ENCODE results near the gene ACSS3.
"Not testable (repeated sequence)": the region's sequence is repeated elsewhere in the genome, so short reads cannot be mapped to it uniquely, and the experiment has no call there.

Gene ACSS3

DNA sequence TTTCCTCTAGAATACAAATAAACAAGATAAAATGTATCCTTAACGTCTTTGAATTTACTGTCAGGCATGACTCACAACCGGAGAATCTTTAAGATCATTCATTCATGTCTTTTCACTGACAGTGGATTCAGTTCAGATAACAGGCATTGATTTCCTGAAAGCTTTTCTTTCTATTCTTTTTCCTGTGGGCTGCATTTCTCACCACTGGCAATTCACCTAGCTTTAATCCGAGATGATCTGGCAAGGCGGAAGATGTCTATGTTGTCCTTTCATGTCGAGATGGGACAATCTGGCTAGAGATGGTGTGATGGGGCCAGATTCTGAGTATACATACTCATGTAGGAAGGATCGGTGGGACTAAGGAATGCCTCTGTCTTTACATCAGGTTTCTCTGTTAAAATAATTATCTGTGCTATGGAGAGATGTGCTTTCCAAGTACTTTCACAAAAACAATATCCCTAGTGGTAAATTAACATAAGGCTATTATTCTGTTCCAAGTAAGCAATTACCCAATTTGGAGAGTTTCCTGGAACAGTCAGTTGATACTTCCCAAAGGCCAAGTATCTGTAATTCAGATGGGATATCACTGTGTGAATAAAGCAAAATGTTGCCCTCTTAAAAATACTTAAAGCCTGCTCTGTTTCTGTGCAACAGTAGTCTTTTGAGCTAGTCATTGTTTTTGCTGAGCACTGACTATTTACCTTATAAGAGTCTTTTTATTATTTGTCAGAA is 17.8 kb downstream of the ACSS3 start:
- no peaks in the 10 kb centered on the region for H3K36me3 ChIP-seq (ENCODE audit: insufficient read depth)
- TF ChIP-seq, protein P1, sequence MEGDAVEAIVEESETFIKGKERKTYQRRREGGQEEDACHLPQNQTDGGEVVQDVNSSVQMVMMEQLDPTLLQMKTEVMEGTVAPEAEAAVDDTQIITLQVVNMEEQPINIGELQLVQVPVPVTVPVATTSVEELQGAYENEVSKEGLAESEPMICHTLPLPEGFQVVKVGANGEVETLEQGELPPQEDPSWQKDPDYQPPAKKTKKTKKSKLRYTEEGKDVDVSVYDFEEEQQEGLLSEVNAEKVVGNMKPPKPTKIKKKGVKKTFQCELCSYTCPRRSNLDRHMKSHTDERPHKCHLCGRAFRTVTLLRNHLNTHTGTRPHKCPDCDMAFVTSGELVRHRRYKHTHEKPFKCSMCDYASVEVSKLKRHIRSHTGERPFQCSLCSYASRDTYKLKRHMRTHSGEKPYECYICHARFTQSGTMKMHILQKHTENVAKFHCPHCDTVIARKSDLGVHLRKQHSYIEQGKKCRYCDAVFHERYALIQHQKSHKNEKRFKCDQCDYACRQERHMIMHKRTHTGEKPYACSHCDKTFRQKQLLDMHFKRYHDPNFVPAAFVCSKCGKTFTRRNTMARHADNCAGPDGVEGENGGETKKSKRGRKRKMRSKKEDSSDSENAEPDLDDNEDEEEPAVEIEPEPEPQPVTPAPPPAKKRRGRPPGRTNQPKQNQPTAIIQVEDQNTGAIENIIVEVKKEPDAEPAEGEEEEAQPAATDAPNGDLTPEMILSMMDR (conservative IDR thresholded peaks at IDR 0.05; ENCODE audit: low read depth, low read length): no peak
- H3K27me3 ChIP-seq (ENCODE audit: insufficient read depth, low read depth): no peaks in the 10 kb centered on the region
- H3K4me2 ChIP-seq: no peak overlapping the region
- no peak overlapping the region for H3K27ac ChIP-seq
- H4K20me1 ChIP-seq (ENCODE audit: insufficient read depth): no peaks in the 10 kb centered on the region
- H3K79me2 ChIP-seq (ENCODE audit: insufficient read depth, low read depth): no peaks in the 10 kb centered on the region
- H3K9ac ChIP-seq: no peak overlapping the region
- no peaks in the 10 kb centered on the region for H3K4me1 ChIP-seq (ENCODE audit: low read depth, poor library complexity, severe bottlenecking)
- no peak overlapping the region for H2AFZ ChIP-seq (ENCODE audit: low read depth)
- H3K4me3 ChIP-seq (IDR thresholded peaks at IDR 0.05; ENCODE audit: insufficient read depth, low read depth, low read length): no peak overlapping the region

DNA sequence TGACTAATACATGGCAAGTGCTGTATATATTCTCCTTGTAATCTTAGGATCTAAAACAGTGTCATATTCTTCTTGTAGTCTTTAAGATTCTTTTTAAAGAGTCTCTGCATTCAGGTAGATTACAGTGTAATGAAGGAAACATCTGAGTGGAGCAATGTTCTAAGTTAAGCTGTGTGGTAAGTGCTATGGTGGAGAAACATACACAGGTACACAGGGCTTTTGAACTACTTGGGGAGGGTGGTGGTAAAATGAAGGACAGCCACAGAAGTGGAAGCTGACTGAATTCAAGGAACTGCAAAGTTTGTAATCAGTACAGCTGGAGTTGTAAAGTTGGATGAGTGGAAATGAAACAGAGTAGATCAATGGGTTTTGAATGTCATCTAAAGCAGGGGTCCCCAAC is 27.8 kb downstream of the ACSS3 start:
- Histone ChIP-seq H3K4me1 (ENCODE audit: low read depth, poor library complexity, severe bottlenecking) (no peaks in the 10 kb centered on the region), H3K4me2 (no peak overlapping the region), H3K36me3 (ENCODE audit: insufficient read depth) (no peaks in the 10 kb centered on the region), H3K27ac (no peak overlapping the region), H3K4me3 (IDR thresholded peaks at IDR 0.05; ENCODE audit: insufficient read depth, low read depth, low read length) (no peak overlapping the region), H4K20me1 (ENCODE audit: insufficient read depth) (no peaks in the 10 kb centered on the region), H3K79me2 (ENCODE audit: insufficient read depth, low read depth) (no peaks in the 10 kb centered on the region), H2AFZ (ENCODE audit: low read depth) (no peak overlapping the region), H3K27me3 (ENCODE audit: insufficient read depth, low read depth) (no peaks in the 10 kb centered on the region), H3K9ac (no peak overlapping the region)
- TF ChIP-seq, protein P1 (conservative IDR thresholded peaks at IDR 0.05; ENCODE audit: low read depth, low read length): no peak

DNA sequence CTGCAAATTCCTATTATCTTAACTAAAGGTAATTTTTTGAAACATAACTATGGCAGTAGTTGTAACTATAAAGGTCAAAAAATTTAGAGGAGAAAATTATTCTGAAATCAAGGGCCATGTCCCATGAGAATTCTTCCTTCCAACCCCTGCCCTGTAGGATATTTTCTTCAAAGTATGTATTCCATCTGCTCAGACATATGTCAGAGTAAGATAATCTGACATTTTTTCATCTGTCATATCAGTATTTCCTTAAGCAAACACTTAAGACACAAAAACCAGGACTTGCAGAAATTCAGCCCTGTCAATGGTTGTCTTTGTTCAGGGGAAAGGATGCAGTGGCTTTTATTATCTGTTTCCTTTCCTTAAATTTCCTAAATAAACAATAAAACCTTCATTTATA is 36.3 kb downstream of the ACSS3 start:
- no peaks in the 10 kb centered on the region for H3K27me3 ChIP-seq (ENCODE audit: insufficient read depth, low read depth)
- H3K36me3 ChIP-seq (ENCODE audit: insufficient read depth): no peaks in the 10 kb centered on the region
- H4K20me1 ChIP-seq (ENCODE audit: insufficient read depth): no peaks in the 10 kb centered on the region
- TF ChIP-seq, protein P1 (conservative IDR thresholded peaks at IDR 0.05; ENCODE audit: low read depth, low read length): no peak
- no peak overlapping the region for H2AFZ ChIP-seq (ENCODE audit: low read depth)
- no peaks in the 10 kb centered on the region for H3K4me1 ChIP-seq (ENCODE audit: low read depth, poor library complexity, severe bottlenecking)
- no peak overlapping the region for H3K9ac ChIP-seq
- H3K4me3 ChIP-seq (IDR thresholded peaks at IDR 0.05; ENCODE audit: insufficient read depth, low read depth, low read length): no peak overlapping the region
- no peak overlapping the region for H3K4me2 ChIP-seq
- H3K27ac ChIP-seq: no peak overlapping the region
- no peaks in the 10 kb centered on the region for H3K79me2 ChIP-seq (ENCODE audit: insufficient read depth, low read depth)

DNA sequence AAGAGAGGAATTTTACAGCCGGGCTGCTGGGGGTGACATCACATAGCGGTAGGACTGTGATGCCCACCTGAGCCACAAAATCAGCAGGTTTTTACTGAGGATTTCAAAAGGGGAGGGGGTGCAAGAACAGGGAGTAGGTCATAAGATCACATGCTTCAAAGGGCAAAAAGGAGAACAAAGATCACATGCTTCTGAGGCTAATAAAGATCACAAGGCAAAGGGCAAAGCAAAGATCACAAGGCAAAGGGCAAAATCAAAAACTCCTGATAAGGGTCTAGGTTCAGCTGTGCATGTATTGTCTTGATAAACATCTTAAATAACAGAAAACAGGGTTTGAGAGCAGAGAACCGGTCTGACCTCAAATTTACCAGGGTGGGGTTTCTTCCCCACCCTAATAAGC is 41.2 kb downstream of the ACSS3 start:
- not testable (repeated sequence) for H3K27me3 ChIP-seq (ENCODE audit: insufficient read depth, low read depth); H3K79me2 ChIP-seq (ENCODE audit: insufficient read depth, low read depth); H3K4me1 ChIP-seq (ENCODE audit: low read depth, poor library complexity, severe bottlenecking); H3K4me3 ChIP-seq (IDR thresholded peaks at IDR 0.05; ENCODE audit: insufficient read depth, low read depth, low read length); H4K20me1 ChIP-seq (ENCODE audit: insufficient read depth); H3K9ac ChIP-seq; H2AFZ ChIP-seq (ENCODE audit: low read depth); H3K36me3 ChIP-seq (ENCODE audit: insufficient read depth); H3K4me2 ChIP-seq; H3K27ac ChIP-seq

DNA sequence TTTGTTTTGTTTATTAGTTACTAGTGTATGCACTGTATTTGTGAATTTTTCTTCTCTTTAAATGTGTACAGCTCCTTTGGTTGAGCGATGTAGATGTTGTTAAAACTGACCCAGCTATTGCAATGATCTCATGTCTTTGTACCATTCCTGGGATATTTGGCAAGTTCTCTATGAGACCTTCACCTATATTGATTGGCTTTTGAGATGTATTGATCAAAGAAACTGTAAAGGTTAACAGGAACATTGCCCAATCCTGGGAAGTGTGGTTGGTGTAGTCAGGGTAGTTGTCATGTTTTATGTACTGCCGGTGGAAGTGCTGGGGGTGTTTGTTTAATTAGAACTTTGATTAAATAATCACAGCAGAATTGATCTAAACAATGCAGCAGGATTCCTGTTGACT is 43.1 kb downstream of the ACSS3 start:
- no peaks in the 10 kb centered on the region for H3K4me1 ChIP-seq (ENCODE audit: low read depth, poor library complexity, severe bottlenecking)
- no peaks in the 10 kb centered on the region for H3K36me3 ChIP-seq (ENCODE audit: insufficient read depth)
- no peaks in the 10 kb centered on the region for H3K79me2 ChIP-seq (ENCODE audit: insufficient read depth, low read depth)
- H2AFZ ChIP-seq (ENCODE audit: low read depth): no peak overlapping the region
- TF ChIP-seq, protein P1 (conservative IDR thresholded peaks at IDR 0.05; ENCODE audit: low read depth, low read length): no peak
- no peaks in the 10 kb centered on the region for H4K20me1 ChIP-seq (ENCODE audit: insufficient read depth)
- no peak overlapping the region for H3K27ac ChIP-seq
- H3K27me3 ChIP-seq (ENCODE audit: insufficient read depth, low read depth): no peaks in the 10 kb centered on the region
- H3K9ac ChIP-seq: no peak overlapping the region
- no peak overlapping the region for H3K4me3 ChIP-seq (IDR thresholded peaks at IDR 0.05; ENCODE audit: insufficient read depth, low read depth, low read length)
- H3K4me2 ChIP-seq: no peak overlapping the region
